GM23248 (cell line): ENCODE data around the gene SLF1. TPM values are rescaled to one million over a fixed set of nuclear protein-coding genes. Genes with fewer than 3 reads are reported as not detected.

ENCODE experiments used
- DNase-seq: peaks from one replicate; pipeline ENCODE4 v3.0.0-alpha.2; 2015
- H2AFZ ChIP-seq: fragments of 200-600 bp; sonication (generic); 2 replicates; pipeline ENCODE4 v1.6.1; 2016; ENCODE audit warnings: antibody characterized with exemption
- H3F3A ChIP-seq: fragments of 200-600 bp; sonication (generic); 2 replicates; pipeline ENCODE4 v1.6.1; 2016; ENCODE audit warnings: mild to moderate bottlenecking, antibody characterized with exemption, mixed run types; ENCODE audit not compliant: insufficient read depth
- H3K27ac ChIP-seq: fragments of 200-600 bp; sonication (generic); 2 replicates; pipeline ENCODE4 v1.5.1; 2016; ENCODE audit warnings: mild to moderate bottlenecking
- H3K27me3 ChIP-seq: fragments of 200-600 bp; sonication (generic); replicated peaks from 2 replicates; pipeline ENCODE4 v1.6.1; 2016; ENCODE audit warnings: mild to moderate bottlenecking; ENCODE audit not compliant: insufficient read depth
- H3K36me3 ChIP-seq: fragments of 200-600 bp; sonication (generic); 2 replicates; pipeline ENCODE4 v1.6.1; 2016; ENCODE audit warnings: low read depth, mild to moderate bottlenecking
- H3K4me1 ChIP-seq: fragments of 200-600 bp; sonication (generic); 2 replicates; pipeline ENCODE4 v1.6.1; 2016; ENCODE audit warnings: mild to moderate bottlenecking; ENCODE audit not compliant: insufficient read depth
- H3K4me2 ChIP-seq: fragments of 200-600 bp; sonication (generic); one replicate; pipeline ENCODE4 v1.6.1; 2016; ENCODE audit warnings: mild to moderate bottlenecking; ENCODE audit not compliant: unreplicated experiment
- H3K4me3 ChIP-seq: fragments of 200-600 bp; sonication (generic); 2 replicates; pipeline ENCODE4 v1.5.1; 2016; ENCODE audit warnings: mild to moderate bottlenecking
- H3K79me2 ChIP-seq: fragments of 200-600 bp; sonication (generic); 2 replicates; pipeline ENCODE4 v1.6.1; 2016; ENCODE audit warnings: mild to moderate bottlenecking; ENCODE audit not compliant: insufficient read depth
- H3K9ac ChIP-seq: fragments of 200-600 bp; sonication (generic); 2 replicates; pipeline ENCODE4 v1.6.1; 2016; ENCODE audit warnings: mild to moderate bottlenecking
- H3K9me2 ChIP-seq: fragments of 200-600 bp; sonication (generic); 2 replicates; pipeline ENCODE4 v1.6.1; 2016; ENCODE audit warnings: mixed run types, mild to moderate bottlenecking, moderate library complexity; ENCODE audit not compliant: insufficient read depth
- H3K9me3 ChIP-seq: fragments of 200-600 bp; sonication (generic); one replicate; pipeline ENCODE4 v1.6.1; 2017; ENCODE audit warnings: low read depth
- H4K20me1 ChIP-seq: fragments of 200-600 bp; sonication (generic); 2 replicates; pipeline ENCODE4 v1.6.0; 2016; ENCODE audit not compliant: insufficient read depth
- EZH2 ChIP-seq: fragments of 200-600 bp; sonication (generic); IDR thresholded peaks from 2 replicates; pipeline ENCODE4 v1.6.1; 2018; ENCODE audit warnings: antibody characterized with exemption, mild to moderate bottlenecking; ENCODE audit not compliant: insufficient read depth, poor library complexity, severe bottlenecking
- EZH2phosphoT487 ChIP-seq: fragments of 200-600 bp; sonication (generic); IDR thresholded peaks from 2 replicates; pipeline ENCODE4 v1.6.1; 2018; ENCODE audit warnings: antibody characterized with exemption, moderate library complexity, mild to moderate bottlenecking, low read depth; ENCODE audit not compliant: insufficient read depth
- WGBS, 2 experiments: methylation state at CpG; one replicate each; pipeline ENCODE4 v1.1.6; 2015 to 2017; ENCODE audit warnings: low lambda C conversion rate in 2 of 2, low coverage in 1 of 2; ENCODE audit errors: missing lambda C conversion rate in 2 of 2; 5-methylcytosine and 5-hydroxymethylcytosine counted together
- in situ Hi-C: fragments of 300-500 bp; cut with MboI; formaldehyde crosslinking; loops from 2 replicates; pipeline ENCODE4 v1.15.0; 2020
- polyA plus RNA-seq: library from polyadenylated mRNA; unstranded; fragments of >200 nt; fragmentation: Nextera tagmentation; extraction: Ambion mirVana; gene quantifications from 2 replicates; pipeline ENCODE4 v1.2.1, GENCODE V29; 2016
- total RNA-seq: library from RNA; depleted of rRNA; stranded (reverse); fragments of >200 nt; shearing (Covaris generic); gene quantifications from 2 replicates; pipeline ENCODE4 v1.2.3, GENCODE V29; 2014

The SLF1 gene
- total and polyA plus RNA-seq, 2 experiments from 2014 or later, result 4.3 to 7.3 TPM

- H3K9me2 ChIP-seq, result no peaks in the 10 kb centered on the region
- no peaks in the 10 kb centered on the region for H3F3A ChIP-seq
- H3K9ac ChIP-seq, result no peak overlapping the region
- no peak overlapping the region for H2AFZ ChIP-seq
- TF ChIP-seq EZH2, result no peak
- no peaks in the 10 kb centered on the region for H3K79me2 ChIP-seq
- 0 out of 2 replicates have a peak, but pooled peaks cover 7% of the 10 kb centered on the region for H3K36me3 ChIP-seq
- no peaks in the 10 kb centered on the region for H4K20me1 ChIP-seq
- H3K4me3 ChIP-seq, result no peak overlapping the region
- no peak overlapping the region for H3K4me2 ChIP-seq
- no peaks in the 10 kb centered on the region for H3K9me3 ChIP-seq
- no peak overlapping the region for H3K27ac ChIP-seq
- DNase-seq, result no peak
- no peaks in the 10 kb centered on the region for H3K27me3 ChIP-seq
- WGBS, 2 experiments, result 98 to 100% methylated on average over 3 of the region's 3 CpGs
- in situ Hi-C loops, result no loop called here
- H3K4me1 ChIP-seq, result peaks cover 18% of the 10 kb centered on the region
Measured at GRCh38 chr5:94667937-94668336, 49.5 kb downstream of the SLF1 start.

- H3K4me1 ChIP-seq, result peaks cover 18% of the 10 kb centered on the region
- no peak overlapping the region for H3K4me3 ChIP-seq
- no peaks in the 10 kb centered on the region for H3K9me3 ChIP-seq
- H3K9ac ChIP-seq, result no peak overlapping the region
- TF ChIP-seq EZH2, result no peak
- no peak for TF ChIP-seq EZH2phosphoT487
- H3K27ac ChIP-seq, result no peak overlapping the region
- peak; percentile 12 for DNase-seq
- no peaks in the 10 kb centered on the region for H3K36me3 ChIP-seq
- H3K9me2 ChIP-seq, result no peaks in the 10 kb centered on the region
- H3K27me3 ChIP-seq, result no peaks in the 10 kb centered on the region
- no peaks in the 10 kb centered on the region for H3K79me2 ChIP-seq
- no peaks in the 10 kb centered on the region for H4K20me1 ChIP-seq
- H3F3A ChIP-seq, result no peaks in the 10 kb centered on the region
- WGBS, 2 experiments, result 96 to 100% methylated on average over 1 of the region's 1 CpG
- H3K4me2 ChIP-seq, result no peak overlapping the region
- H2AFZ ChIP-seq, result no peak overlapping the region
- in situ Hi-C loops, result no loop called here
Measured at GRCh38 chr5:94670726-94671125, 52.3 kb downstream of the SLF1 start.

GRCh38 chr5:94672746-94673145, 54.3 kb downstream of the SLF1 start:
- H4K20me1 ChIP-seq, result no peaks in the 10 kb centered on the region
- WGBS, 2 experiments, result 83 to 88% methylated on average over 1 of the region's 1 CpG
- no peak overlapping the region for H3K27ac ChIP-seq

GRCh38 chr5:94674490-94675382, 56.3 kb downstream of the SLF1 start:
- Histone ChIP-seq H3K4me2 (no peak overlapping the region), H3K4me3 (no peak overlapping the region), H3K9ac (no peak overlapping the region), H2AFZ (no peak overlapping the region), H3K27ac (no peak overlapping the region), H3K4me1 (peaks cover 18% of the 10 kb centered on the region), H3K9me3 (no peaks in the 10 kb centered on the region), H3K9me2 (no peaks in the 10 kb centered on the region), H3F3A (no peaks in the 10 kb centered on the region), H3K36me3 (no peaks in the 10 kb centered on the region), H3K27me3 (no peaks in the 10 kb centered on the region), H4K20me1 (no peaks in the 10 kb centered on the region), H3K79me2 (no peaks in the 10 kb centered on the region)
- WGBS, 2 experiments, result 100% methylated on average over 1 of the region's 1 CpG
- TF ChIP-seq EZH2 (no peak), EZH2phosphoT487 (no peak)
- DNase-seq, result peak; percentile 39
- in situ Hi-C loops, result no loop called here

More at GRCh38 chr5:94672746-94673145, 54.3 kb downstream of the SLF1 start:
- H3K9me3 ChIP-seq, result no peaks in the 10 kb centered on the region
- H3K27me3 ChIP-seq, result no peaks in the 10 kb centered on the region
- no peaks in the 10 kb centered on the region for H3K9me2 ChIP-seq
- no peaks in the 10 kb centered on the region for H3K36me3 ChIP-seq
- H3K4me1 ChIP-seq, result peaks cover 18% of the 10 kb centered on the region
- in situ Hi-C loops, result no loop called here
- no peaks in the 10 kb centered on the region for H3K79me2 ChIP-seq
- no peak overlapping the region for H2AFZ ChIP-seq
- no peak overlapping the region for H3K9ac ChIP-seq
- no peak overlapping the region for H3K4me2 ChIP-seq
- no peak for DNase-seq
- H3K4me3 ChIP-seq, result no peak overlapping the region
- H3F3A ChIP-seq, result no peaks in the 10 kb centered on the region
- TF ChIP-seq EZH2 (no peak), EZH2phosphoT487 (no peak)
